ENCODE measurements around the gene C19orf25.
"Not testable (repeated sequence)": the region's sequence is repeated elsewhere in the genome, so short reads cannot be mapped to it uniquely, and the experiment has no call there.

C19orf25 gene

DNA sequence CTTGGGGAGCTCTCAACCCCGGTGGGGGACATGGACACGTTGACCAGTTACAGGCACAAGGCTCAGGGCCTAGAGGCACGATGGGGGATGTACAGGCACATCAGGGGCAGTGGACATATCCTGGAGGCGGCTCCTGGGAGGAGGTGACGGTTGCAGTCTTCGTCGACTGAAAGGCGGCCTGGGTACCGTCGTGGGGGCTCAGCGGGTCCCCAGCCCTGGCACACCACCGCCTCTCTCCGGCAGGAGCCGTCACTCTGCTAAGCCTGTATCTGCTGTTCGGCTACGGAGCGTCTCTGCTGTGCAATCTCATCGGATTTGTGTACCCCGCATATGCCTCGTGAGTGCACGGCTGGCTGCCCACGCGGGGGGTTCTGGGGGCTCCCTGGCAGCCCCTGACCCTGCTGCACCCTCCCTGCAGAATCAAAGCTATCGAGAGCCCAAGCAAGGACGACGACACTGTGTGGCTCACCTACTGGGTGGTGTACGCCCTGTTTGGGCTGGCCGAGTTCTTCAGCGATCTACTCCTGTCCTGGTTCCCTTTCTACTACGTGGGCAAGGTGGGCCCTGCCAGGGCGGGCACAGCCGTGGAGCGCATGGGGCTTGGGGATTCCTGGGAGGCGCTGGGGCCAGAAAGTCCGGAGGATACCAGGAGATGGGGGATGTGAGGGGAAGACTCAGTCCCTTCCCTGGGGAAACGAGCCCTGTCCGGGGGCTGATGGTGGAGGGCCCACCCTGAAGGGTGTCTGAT, 16.2 kb upstream of the C19orf25 start:
- no peak for DNase-seq

DNA sequence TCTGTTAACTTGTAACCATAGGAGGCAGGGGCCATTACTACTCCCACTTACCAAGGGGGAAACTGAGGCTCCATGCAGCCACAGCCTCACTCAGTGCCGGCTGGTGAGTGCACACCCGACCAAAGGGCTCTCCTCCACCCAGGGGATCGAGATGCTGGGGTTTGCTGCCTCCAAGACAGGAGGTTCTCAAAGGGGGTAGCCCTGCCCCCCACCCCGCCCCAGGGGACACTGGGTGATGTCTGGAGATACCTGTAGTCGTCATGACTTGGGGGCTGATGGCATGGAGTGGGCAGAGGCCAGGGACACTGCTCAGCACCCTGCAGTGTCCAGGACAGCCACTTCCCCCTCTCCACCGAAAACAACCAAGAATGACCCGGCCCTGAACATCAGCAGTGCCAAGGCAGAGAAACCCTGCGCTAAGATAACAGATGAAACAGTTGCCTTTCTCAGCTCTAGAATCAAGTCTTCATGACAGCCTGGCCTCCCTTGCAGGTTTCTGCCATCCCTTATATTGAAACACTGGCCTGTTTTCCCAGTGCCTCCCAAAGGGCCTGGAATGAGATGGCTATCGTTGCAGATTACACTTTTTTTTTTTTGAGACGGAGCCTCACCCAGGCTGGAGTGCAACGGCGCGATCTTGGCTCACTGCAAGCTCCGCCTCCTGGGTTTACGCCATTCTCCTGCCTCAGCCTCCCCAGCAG, 15.2 kb upstream of the C19orf25 start:
- no peak for DNase-seq

DNA sequence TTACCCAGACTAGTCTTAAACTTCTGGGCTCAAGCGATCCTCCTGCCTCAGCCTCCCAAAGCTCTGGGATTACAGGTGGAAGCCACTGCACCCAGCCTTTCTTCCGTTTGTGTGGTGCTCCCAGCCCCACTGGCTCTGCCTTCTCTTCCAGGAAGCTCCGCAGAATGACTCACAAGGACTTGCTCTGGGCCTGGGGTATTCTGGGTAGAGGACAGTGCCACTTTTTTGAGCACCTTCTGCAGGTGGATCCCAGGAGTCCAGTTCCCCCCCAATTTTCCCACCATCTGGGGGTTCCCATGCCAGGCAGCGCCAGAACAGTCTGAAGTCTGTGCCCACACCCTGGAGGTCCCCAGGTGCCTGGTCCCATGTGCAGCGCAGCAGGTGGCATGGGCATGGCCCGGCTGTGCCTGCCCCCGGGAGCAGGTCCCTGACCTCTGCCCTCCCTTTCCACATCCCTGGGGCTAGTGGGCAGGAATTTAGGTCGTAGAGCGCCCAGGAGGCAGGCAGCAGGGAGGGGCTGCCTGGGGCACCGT, 13.5 kb upstream of the C19orf25 start:
- no peak for DNase-seq

DNA sequence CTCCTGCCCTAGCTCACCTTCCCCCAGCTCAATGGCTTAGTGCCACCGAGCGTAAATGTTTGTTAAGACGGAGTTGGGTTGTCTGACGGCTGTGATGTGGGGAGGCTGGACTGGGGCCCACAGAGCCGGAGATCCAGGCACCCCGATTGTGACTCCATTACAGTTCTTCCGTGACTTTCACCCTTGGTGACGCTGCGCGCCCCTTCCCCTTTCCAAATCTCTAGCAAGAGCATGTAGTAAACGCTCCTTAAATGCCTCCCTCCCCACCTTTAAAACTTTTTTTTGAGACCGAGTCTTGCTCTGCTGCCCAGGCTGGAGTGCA, 12.8 kb upstream of the C19orf25 start:
- no peak for DNase-seq

DNA sequence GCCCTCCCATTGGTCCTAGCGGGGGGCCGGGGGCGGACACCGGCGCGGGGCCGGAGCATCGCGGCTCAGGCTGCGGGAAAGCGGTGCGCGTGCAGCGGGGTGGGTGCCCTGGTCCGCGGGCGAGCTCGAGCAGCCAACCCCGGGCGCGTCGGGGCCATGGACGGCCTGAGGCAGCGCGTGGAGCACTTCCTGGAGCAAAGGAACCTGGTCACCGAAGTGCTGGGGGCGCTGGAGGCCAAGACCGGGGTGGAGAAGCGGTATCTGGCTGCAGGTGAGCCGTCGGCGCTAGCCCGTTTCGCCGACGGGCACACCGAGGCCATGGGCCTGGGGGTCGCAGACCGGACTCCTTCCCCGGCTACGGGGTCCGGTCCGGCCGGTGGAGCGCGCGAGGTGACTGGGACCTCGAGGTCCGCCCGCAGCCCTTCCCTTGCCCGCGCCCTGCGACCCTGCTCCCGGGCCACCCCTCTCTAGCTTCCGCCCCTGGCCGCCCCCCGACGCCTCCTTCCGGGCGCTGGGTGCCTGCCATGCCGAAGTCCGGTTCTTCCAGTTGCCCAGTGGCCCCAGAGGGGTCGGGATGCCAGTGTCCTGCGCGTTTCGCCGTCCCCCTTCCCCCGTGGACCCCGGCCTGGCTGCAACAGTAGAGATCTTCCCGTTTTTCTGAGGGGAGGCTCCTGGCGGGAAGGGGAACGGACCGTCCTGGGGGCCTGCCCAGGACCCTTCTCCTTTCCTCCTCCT, 12.3 kb upstream of the C19orf25 start, which contains the start of gene REEP6:
REEP6 (plus strand) TSS at position 68 of the 735 bp plus-strand sequence; CDS start at position 157, 89 bp downstream.
- no peak for DNase-seq

DNA sequence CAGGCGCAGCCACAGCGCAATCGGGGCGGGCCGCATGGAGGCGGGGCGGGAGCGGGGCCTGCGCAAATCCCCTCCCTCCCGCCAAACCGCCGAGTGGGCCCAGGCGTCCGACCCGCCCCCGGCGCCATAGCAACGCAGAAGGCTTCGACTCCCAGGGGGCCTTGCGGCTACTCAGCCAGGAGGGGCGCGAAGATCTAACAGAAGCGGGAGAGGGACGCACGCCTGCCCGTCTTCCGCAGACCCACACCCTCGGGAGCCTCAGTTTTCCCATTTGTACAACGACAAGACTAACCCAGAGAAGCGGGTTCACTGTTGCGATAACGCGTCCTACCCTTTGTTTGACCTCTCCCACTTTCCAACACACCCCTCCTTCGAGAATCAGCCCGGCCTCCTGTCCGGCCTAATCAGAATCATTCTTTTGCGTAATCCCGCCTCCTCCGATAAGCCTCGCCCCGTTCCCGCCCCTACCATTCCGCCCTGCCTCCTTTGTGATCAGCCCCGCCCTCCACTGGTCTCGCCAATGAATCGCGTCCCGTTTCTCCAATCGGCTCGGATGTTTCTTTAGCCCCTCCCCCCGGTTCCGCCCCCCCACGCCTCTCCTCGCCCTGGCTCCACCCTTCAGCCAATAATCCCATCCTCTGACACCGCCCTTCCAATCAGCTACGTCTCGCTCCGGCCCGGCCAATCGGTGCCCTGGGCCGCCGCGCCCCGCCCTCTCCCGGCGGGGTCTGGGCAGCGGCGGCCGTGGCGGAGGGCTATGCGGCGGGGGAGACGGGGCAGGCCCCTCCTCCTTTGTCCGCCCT, 11.5 kb upstream of the C19orf25 start, which contains the start of gene PCSK4:
PCSK4 (minus strand) TSS at position 40 of the 803 bp plus-strand sequence; CDS start at position 36, 4 bp downstream.
- peak; percentile 100 for DNase-seq

DNA sequence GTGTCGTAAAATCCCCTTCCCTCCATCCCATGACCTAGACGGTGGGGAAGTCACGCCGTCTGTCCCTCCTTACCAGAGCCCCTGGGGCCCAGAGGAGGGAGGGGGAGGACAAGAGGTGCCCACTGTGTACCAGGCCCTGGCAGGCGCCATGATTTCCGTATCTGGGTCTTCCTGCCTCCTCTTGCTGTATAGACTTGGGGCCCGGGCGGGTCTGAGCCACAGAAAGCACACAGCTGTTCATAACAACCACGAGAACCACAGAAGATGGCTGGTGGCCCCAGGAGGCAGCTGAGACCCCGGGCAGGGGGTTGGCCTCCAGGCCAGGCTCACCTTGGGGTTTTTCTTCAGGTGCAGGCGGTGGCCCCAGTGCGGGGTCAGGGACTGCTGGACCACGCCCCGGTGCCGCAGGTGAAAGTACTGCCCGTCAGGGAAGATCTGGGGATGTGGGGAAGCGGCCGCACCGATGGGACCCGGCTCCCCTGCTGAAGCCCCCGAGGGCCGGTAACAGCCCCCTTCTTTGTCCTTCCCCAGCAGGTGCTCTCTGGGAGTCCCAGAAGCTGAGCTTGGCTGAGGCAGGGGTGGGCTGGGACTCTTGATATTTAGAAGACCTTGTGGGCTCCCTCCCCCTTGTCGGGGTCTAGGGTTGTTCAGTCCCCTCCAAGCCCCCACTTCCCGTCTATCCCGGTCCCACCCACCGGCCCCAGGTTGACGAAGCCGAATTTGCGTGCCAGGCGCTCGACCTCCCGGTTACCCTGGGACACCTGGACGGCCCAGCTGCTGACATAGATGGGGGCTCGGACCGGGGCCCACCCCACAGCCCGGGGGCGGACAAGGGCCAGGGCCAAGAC, 10.7 kb upstream of the C19orf25 start:
- DNase-seq = no peak

DNA sequence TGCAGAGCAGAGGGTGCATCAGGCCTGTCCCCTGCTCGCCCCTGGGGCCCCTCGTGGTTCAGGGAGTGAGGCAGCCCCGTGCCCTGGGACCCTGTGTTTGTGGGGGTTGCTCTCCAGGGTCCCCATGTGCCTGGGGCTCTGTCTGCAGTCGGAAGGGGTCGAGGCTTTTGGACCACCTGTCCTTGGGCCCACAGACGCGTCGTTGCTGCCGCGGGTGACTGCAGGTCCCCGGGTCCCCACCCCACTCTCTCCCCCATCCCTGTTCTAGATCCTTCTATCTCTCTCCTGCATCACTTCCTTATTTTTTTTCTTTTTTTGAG, 9.2 kb upstream of the C19orf25 start:
- no peak for DNase-seq

DNA sequence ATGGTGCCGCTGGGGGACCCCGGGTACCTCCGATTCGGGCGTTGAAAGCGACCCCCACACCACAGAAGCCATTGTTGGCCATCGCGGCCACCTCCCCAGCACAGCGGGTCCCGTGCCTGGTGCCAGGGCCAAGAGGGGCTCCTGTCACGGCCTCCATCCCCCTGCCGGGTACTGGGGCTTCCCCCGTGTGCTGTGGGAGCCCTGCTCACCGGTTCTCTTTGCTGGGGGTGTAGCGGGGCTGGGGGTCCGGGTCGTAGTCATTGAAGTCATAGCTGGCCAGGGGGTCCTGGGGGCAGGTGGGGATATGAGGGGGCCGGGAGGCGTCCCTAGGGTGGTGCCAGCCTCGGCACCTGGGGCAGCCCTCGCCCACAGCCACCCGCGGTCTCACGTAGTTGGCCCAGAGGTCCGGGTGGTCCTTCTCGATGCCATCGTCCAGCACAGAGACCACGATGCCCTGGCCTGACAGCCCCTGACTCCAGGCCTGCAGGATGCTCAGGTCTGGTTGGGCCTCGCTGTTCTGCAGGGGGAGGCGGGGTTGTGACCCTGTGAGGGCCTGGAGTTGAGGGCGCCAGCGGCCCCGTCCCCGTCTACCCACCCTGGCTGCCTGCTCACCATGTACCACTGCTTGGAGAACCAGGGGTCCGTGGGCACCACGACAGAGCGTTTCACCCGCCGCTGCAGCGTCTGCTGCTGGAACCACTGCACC, 8.7 kb upstream of the C19orf25 start:
- DNase-seq = no peak

DNA sequence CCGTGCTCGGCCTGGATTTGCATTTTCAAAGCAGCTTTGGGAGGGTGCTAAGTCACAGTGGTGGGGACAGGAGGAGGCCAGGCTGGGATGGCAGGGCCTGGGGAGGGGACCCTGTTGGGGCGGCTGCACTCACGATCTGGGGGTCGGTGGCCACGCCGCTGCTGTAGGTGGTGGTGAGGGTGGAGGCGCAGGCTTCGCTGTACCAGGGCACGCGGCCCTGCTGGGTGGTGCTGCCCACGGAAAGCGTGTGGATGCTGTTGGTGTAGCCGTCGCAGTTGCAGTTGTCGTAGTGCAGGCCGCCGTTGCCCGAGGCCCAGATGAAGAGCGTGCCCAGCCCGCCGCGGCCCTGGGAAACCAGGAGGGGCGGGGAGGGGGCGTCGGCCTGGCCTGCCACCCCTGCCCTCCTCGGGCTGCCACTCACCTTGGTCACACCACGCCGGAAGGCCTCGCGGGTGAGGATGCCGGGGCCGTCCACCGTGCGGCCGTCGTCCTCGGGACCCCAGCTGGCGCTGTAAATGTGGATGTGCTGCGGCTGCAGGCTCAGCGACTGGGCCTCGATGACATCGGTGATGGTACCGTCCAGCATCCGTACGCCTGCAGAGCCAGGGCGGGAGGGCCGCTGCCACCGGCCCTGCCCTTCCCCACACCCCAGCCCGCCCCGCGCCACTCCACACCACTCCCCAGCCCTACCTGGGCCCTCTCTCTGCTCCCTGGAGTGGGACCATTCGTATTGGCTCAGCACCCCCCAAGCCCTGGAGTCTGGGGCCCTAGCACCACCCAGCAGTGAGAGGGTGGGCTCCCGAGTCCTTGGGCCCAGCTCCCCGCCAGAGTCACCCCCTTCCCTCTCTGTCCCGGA, 7.9 kb upstream of the C19orf25 start:
- no peak for DNase-seq

DNA sequence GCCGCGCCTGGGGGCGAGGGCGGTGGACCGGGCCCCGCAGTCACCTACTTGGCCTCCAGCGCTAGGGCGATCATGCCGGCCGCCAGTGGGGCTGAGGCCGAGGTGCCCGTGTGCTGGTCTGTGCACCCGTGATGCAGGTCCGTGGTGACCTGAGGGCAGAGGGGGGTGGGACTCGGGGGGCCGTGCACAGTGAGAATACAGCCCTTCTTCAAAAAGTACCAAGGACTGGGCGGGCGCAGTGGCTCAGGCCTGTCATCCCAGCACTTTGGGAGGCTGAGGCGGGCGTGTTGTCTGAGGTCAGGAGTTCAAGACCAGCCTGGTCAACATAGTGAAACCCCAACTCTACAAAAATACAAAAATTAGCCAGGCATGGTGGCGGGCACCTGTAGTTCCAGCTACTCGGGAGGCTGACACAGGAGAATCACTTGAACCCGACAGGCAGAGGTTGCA, 5.0 kb upstream of the C19orf25 start:
- DNase-seq = no peak

DNA sequence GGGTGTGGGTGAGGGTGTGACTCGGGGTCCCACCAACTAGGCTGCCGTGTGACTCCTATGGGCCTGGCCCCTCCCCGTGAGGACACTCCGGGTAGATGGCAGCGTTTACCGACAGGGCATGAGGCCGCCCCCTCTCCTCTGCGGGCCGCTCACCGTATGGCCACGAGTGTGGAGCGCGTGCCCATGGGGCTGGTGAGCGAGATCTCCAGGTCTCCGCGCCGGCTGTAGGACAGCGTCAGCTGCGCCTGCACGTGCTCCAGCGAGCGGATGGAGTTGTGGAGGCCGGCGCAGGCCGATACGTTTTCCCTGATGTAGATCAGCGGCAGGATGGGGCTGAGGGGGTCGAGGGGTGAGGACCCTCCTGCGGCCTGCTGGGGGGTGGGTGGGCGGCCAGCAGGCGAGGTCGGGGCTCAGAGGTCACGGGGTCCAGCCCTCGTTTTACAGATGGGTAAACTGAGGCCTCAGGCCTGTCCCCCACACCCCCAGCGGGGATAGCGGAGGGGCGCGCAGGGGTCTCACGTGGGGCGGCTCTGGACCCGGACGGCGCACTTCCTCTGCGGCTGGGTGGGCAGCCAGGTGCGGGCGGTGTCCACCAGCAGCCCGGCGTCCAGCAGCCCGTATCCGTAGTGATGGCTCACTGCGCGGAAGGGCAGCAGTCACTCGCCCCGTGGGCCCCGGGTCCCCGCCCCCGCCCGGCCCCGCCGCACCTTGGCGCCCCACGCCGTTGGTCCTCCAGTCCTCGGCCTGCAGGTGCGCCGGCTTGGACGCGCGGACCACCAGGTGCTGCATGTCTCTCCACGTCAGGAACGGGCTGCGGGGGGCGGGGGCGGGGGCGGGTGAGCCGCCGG, 4.3 kb upstream of the C19orf25 start:
- no peak for DNase-seq

DNA sequence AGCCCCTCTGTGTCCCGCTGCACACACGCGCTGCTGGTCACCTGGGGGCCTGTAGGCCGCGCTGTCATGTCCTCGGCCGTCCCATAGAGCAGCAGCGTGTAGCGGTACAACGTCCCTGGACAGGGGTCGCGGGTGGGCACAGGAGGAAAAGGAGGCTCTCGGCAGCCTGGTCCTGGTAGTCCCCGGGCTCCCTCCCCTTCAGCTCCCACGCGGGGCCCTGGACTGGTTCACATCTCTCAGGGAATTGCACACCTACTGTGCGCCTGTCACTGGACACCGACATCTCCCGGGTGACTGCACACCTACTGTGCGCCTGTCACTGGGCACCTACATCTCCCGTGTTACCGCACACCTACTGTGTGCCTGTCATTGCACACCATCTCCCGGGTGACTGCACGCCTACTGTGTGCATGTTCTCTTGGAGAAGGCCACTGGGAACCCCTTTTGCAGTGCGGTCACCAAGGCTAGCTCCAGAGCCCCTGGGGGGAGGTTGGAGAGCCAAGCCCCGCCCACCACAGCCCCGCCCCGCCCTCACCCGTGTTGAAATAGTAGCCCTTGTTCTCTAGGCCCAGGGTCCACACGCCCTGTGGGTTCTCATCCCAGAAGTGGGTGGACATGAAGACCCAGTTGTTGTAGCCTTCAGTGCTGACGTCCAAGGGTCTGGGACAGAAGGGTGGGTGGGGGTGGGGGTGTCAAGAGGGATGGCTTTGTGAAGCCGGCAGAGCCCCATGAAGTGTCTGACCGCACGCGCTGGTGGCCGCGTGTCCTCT, 3.5 kb upstream of the C19orf25 start:
- no peak for DNase-seq

DNA sequence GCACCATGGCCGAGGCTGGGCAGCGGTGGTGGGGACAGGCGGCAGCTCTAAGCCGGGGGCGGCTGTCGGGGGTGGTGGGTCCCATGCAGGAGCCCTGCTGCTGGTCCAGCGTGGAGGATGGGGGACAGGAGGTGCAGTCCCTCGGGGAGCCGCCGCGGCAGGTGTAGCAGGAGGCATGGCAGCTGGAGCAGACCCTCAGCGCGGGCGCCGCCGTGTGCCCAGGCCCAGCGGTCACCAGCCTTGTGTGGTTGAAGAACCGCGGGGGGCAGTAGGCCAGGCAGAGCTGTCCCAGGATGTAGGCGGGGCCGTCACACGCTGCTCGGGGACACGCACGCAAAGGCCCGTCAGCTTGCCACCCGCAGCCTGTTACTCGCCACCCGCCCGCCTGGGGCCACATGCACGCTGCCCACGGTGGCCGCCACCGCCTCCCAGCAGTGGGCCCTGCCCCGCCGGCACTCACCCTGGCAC, 2.9 kb upstream of the C19orf25 start:
- no peak for DNase-seq

DNA sequence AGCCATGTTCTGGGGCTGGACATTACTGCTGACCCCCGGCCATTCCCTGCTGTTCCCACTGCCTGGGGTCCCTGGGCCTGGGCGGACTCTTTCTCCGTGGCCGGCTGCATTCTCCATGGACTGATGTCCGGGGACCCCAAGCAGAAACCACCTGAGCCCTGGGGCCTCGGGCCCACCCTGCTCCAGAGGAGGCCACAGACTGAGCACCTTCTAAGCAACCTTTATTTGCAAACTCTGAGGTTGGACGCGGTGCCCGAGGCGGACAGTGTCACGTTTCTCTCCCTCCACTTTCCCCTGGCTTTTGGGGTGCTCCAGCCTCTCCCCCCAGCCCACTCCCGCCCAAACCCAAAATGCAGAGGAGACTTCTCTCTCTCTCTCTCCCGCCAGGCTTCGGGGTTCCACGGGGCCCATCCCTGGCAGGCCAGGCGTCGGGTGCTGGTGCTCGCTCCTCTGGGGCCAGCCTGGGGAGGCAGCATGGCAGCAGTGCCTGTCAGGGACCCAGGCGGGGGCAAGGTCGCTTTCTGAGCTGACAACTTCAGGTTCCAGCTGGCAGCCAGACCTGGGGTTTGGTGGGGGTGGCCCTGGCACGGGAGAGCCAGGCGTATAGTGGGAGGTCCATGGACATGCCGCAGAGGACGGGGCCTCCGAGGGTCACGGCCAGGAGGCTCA, 2.3 kb upstream of the C19orf25 start:
- DNase-seq = no peak

DNA sequence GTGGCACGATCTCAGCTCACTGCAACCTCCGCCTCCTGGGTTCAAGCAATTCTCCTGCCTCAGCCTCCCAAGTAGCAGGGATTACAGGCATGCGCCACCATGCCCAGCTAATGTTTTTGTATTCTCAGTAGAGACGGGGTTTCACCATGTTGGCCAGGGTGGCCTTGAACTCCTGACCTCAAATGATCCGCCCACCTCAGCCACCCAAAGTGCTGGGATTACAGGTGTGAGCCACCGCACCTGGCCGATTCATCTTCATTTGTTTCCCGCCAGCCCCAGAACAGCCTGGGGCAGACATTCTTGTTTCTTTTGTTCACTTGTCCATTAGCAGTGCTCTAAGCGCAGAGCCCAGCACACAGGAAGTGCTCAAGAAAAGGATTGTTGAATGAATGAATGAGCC, 2.0 kb downstream of the C19orf25 start:
- DNase-seq = not testable (repeated sequence)

DNA sequence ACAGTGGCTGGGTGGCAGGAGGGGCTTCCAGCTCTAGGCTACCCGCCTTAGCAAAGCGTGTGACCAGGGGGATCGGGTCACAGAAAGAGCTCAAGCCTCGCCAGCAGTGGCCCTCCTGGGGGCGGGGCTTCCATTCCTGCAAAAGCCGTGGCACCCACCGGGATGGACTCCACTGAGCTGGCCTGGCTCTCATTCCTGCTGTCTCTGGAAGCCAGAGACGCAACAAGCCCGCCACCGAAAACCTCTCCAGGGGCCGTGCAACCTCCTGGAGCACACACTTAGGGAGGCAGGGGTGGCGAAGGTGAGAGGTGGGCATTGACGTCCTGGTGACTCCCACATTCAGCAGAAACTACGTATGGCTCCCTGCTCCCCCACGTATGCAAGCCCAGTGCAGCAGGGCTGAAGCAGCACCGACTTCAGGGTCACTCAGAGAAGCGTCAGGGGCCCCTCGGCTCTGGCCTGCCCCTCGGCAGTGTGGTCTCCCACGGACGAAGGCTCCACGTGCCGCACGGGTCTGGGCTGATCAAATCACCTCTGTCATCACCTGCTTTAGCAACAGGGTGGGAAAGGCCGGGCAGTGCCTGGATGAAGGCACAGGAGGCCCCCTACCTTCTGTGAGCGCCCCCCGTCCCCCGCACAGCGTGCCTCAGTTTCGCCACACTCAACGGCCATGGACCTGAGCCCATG, 3.1 kb downstream of the C19orf25 start:
- DNase-seq = no peak

All from islet precursor cell (in vitro differentiated cells).